ENCODE results near the gene CTBP1.

GRCh38 chr4:1297023-1297395 lies 48.1 kb upstream of the CTBP1 start:
- no peak for TF ChIP-seq TAF1 (IDR thresholded peaks at IDR 0.05; ENCODE audit: borderline replicate concordance, low read depth, low read length)
- no peak for TF ChIP-seq POLR2AphosphoS5 (IDR thresholded peaks at IDR 0.05; ENCODE audit: low read depth, low read length)

Data from GM12892 (cell line).